HL-60 (cell line): ENCODE measurements around the gene RSF1.

Source experiments
- GABPA ChIP-seq: IDR thresholded peaks from 2 replicates; pipeline ENCODE4 v1.6.1; 2012; ENCODE audit warnings: low read depth
- POLR2AphosphoS5 ChIP-seq: IDR thresholded peaks from 2 replicates; pipeline ENCODE4 v1.6.1; 2012; ENCODE audit warnings: low read depth
- REST ChIP-seq: IDR thresholded peaks from 2 replicates; pipeline ENCODE4 v1.6.1; 2012; ENCODE audit warnings: low read depth; ENCODE audit not compliant: insufficient replicate concordance
- SPI1 ChIP-seq: IDR thresholded peaks from 2 replicates; pipeline ENCODE4 v1.6.1; 2012; ENCODE audit warnings: low read depth, mild to moderate bottlenecking, borderline replicate concordance
- TF ChIP-seq, protein P1 (sequence below): IDR thresholded peaks from one replicate; pipeline ENCODE4 v1.5.1; 2011; ENCODE audit warnings: low read length, control low read depth, inconsistent platforms; ENCODE audit not compliant: insufficient read depth

DNA sequence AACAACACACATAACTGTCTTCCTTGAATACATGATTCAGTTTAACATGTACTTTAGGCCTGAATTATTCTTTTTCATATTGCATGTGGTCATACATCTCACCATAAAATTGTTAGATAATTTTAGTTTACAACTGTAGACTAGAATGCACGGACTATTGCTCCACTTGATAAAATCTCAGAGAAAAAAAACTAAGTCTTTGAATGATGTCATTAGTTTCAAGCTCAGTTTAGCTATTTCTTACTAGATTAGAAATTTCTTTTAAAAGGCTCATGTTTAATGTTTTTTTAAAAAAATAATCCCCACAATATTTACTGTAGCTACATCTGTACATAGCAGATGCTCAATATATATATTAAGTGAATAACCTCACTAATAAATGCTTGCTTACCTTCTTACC is 5.1 kb downstream of the RSF1 start:
- TF ChIP-seq, protein P1, sequence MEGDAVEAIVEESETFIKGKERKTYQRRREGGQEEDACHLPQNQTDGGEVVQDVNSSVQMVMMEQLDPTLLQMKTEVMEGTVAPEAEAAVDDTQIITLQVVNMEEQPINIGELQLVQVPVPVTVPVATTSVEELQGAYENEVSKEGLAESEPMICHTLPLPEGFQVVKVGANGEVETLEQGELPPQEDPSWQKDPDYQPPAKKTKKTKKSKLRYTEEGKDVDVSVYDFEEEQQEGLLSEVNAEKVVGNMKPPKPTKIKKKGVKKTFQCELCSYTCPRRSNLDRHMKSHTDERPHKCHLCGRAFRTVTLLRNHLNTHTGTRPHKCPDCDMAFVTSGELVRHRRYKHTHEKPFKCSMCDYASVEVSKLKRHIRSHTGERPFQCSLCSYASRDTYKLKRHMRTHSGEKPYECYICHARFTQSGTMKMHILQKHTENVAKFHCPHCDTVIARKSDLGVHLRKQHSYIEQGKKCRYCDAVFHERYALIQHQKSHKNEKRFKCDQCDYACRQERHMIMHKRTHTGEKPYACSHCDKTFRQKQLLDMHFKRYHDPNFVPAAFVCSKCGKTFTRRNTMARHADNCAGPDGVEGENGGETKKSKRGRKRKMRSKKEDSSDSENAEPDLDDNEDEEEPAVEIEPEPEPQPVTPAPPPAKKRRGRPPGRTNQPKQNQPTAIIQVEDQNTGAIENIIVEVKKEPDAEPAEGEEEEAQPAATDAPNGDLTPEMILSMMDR = no peak
- TF ChIP-seq REST (no peak), GABPA (no peak), POLR2AphosphoS5 (no peak), SPI1 (no peak)
